Adrenal gland (tissue), 12 donors: ENCODE data around the gene CDON. TPM values are rescaled to one million over a fixed set of nuclear protein-coding genes. Genes with fewer than 3 reads are reported as not detected.

Source experiments
- DNase-seq, 7 donors: peaks; one replicate each; pipeline ENCODE4 v3.0.0-alpha.2; 2019 to 2020
- H3K27ac ChIP-seq, 5 donors: fragments of 200-600 bp; sonication (generic) in 4 of 5; 1 replicate in 3 of 5; 2 replicates in 2 of 5; pipeline versions ENCODE4 v1.5.1 to v1.8.0; 2016 to 2020; ENCODE audit warnings: mild to moderate bottlenecking in 1 of 5
- H3K27me3 ChIP-seq: fragments of 200-600 bp; 2 replicates; pipeline ENCODE4 v1.8.0; 2021
- H3K36me3 ChIP-seq, 2 donors: fragments of 200-600 bp; replicated peaks in 1 of 2; 1 replicate in 1 of 2; 2 replicates in 1 of 2; pipeline versions ENCODE4 v1.5.1 to v1.8.0; 2018 to 2022
- H3K4me1 ChIP-seq, 2 donors: fragments of 200-600 bp; replicated peaks in 1 of 2; 1 replicate in 1 of 2; 2 replicates in 1 of 2; pipeline versions ENCODE4 v1.5.1 to v1.8.0; 2018 to 2021
- H3K4me3 ChIP-seq, 4 donors: fragments of 200-600 bp; sonication (generic) in 3 of 4; one replicate each; pipeline ENCODE4 v1.5.1; 2016 to 2018
- H3K9me3 ChIP-seq, 3 donors: fragments of 200-600 bp; sonication (generic) in 1 of 3; replicated peaks in 1 of 3; 1 replicate in 2 of 3; 2 replicates in 1 of 3; pipeline versions ENCODE4 v1.5.1 to v1.8.0; 2016 to 2021
- POLR2A ChIP-seq, 2 donors: fragments of 450-650 bp; IDR thresholded peaks; one replicate each; pipeline ENCODE4 v1.6.1; 2017; ENCODE audit warnings: antibody characterized with exemption in 2 of 2, mild to moderate bottlenecking in 2 of 2, moderate library complexity in 1 of 2
- WGBS, 4 donors: extraction: QIAGEN DNeasy Blood & Tissue Kit in 2 of 4; methylation state at CpG; one replicate each; pipeline versions ENCODE4 v1.1.5 to v1.1.7; 2013 to 2017; 5-methylcytosine and 5-hydroxymethylcytosine counted together
- intact Hi-C, 2 donors: fragments of 100-400 bp; cut with DNase I; formaldehyde crosslinking; loops; one replicate each; pipeline versions ENCODE4 v1.14.1 to v1.15.0; 2022 to 2023
- polyA plus RNA-seq, 3 donors: library from polyadenylated mRNA; stranded (reverse); fragments of 200-250 nt in 2 of 3; fragments of 350-450 nt in 1 of 3; fragmentation: Illumina TruSeq in 1 of 3; extraction: RNeasy Lipid Tissue Mini Kit (QIAGEN cat#74804) in 1 of 3; gene quantifications; one replicate each; pipeline ENCODE4 v1.2.3, GENCODE V29; 2013 to 2014
- total RNA-seq, 9 donors: library from RNA; depleted of rRNA in 4 of 9; stranded (reverse); fragments of >200 nt in 4 of 9; fragments of 120-200 nt in 1 of 9; fragmentation: NEBNext Ultra II Directional in 1 of 9; extraction: Animal tissue kit (Norgen Biotek cat#: 25700) in 1 of 9; gene quantifications; one replicate each; pipeline versions ENCODE4 v1.1.0 to v1.2.4, GENCODE V29; 2013 to 2023
- TF ChIP-seq, protein P1 (sequence below), 6 experiments: fragments of 450-650 bp in 4 of 6; fragments of 200-600 bp in 2 of 6; sonication (generic) in 1 of 6; IDR thresholded peaks; 1 replicate in 5 of 6; 2 replicates in 1 of 6; pipeline versions ENCODE4 v1.5.1 to v1.8.0; 2016 to 2021; ENCODE audit warnings: antibody characterized with exemption in 6 of 6, mild to moderate bottlenecking in 2 of 6, moderate library complexity in 1 of 6
- donor health status: healthy with polysubstance abuse.
- donor health status: Bipolar disorder and iron deficiency.
- donor health status: DM: yes; HTN: yes; CAD: no.
- donor health status: DM: no; HTN: no; CAD: no.
- donor health status: DM: no; HTN: no; CAD: no.
- donor health status: DM: yes; HTN: yes; CAD: no.

The CDON gene
- total and polyA plus RNA-seq, 12 donors: 0.90 to 12.1 (median 3.9) TPM

- no peaks in the 10 kb centered on the region for H3K4me1 ChIP-seq
- no peak overlapping the region for H3K27ac ChIP-seq
- intact Hi-C loops: loop anchor here (5.0 to 10.0 kb wide), 2 partner anchors 244 to 251 kb away; no protein-coding TSS in a partner anchor
- no peaks in the 10 kb centered on the region for H3K36me3 ChIP-seq
- no peak for TF ChIP-seq POLR2A (IDR thresholded peaks at IDR 0.05)
- TF ChIP-seq, protein P1, sequence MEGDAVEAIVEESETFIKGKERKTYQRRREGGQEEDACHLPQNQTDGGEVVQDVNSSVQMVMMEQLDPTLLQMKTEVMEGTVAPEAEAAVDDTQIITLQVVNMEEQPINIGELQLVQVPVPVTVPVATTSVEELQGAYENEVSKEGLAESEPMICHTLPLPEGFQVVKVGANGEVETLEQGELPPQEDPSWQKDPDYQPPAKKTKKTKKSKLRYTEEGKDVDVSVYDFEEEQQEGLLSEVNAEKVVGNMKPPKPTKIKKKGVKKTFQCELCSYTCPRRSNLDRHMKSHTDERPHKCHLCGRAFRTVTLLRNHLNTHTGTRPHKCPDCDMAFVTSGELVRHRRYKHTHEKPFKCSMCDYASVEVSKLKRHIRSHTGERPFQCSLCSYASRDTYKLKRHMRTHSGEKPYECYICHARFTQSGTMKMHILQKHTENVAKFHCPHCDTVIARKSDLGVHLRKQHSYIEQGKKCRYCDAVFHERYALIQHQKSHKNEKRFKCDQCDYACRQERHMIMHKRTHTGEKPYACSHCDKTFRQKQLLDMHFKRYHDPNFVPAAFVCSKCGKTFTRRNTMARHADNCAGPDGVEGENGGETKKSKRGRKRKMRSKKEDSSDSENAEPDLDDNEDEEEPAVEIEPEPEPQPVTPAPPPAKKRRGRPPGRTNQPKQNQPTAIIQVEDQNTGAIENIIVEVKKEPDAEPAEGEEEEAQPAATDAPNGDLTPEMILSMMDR (IDR thresholded peaks at IDR 0.05): no peak
- no peak overlapping the region for H3K4me3 ChIP-seq
- WGBS, 4 donors: 72 to 90% (median 82%) methylated on average over 4 of the region's 4 CpGs
- no peaks in the 10 kb centered on the region for H3K27me3 ChIP-seq
- peak in 1 of 7 donors; percentile 39 for DNase-seq
- H3K9me3 ChIP-seq: no peaks in the 10 kb centered on the region
Observed at GRCh38 chr11:125941267-125941618, 121.4 kb downstream of the CDON start.

DNA sequence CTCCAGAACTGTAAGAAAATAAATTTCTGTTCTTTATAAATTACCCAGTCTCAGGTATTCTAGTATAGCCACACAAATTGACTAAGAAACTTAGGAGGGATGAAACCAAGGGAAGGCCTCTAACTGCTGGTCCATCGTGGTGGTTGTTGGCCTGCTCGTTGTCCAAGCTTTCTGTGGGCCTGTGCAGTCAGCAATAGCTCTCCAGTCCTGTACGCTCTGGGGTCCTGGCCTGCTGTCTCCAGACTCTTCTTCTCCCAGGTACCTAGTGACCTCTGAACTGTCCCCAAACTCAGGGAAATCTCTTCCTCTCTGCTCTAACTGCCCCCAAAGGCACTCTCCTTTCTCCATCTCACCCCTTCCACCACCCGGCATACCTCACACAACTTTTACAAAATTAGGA, 122.5 kb downstream of the CDON start:
- 90 to 100% (median 96%) methylated on average over 4 of the region's 4 CpGs for WGBS, 4 donors
- intact Hi-C loops: loop anchor here (5.0 to 10.0 kb wide), 2 partner anchors 245 to 252 kb away; no protein-coding TSS in a partner anchor
- Histone ChIP-seq H3K4me1 (no peaks in the 10 kb centered on the region), H3K4me3 (no peak overlapping the region), H3K27ac (no peak overlapping the region), H3K27me3 (no peaks in the 10 kb centered on the region), H3K9me3 (no peaks in the 10 kb centered on the region), H3K36me3 (no peaks in the 10 kb centered on the region)
- TF ChIP-seq, protein P1 (IDR thresholded peaks at IDR 0.05): no peak
- TF ChIP-seq POLR2A (IDR thresholded peaks at IDR 0.05): no peak
- peak in 1 of 7 donors; percentile 17 for DNase-seq

DNA sequence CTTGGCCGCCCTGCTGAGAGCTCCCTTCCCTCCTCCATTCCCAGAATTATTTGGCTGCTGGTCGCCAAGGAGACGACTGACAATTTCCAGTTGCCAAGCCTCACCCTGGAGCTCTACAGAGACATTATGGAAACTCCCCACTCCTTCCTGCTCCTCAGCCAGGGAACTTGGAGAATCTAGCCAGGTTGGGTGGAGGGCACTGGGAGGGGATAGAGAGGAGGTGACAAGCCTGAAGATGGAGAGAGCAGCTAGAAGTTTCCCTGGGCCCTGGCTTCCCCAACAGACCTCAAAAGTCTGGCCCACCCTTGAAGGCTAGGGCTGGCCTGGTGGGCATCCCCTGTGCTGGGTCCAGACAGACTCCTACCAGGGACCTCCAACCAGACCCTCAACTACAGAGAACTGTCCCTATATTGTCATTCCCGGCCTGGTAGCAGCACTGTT, 123.6 kb downstream of the CDON start:
- Histone ChIP-seq H3K4me1 (no peaks in the 10 kb centered on the region), H3K9me3 (no peaks in the 10 kb centered on the region), H3K36me3 (no peaks in the 10 kb centered on the region), H3K4me3 (no peak overlapping the region), H3K27me3 (no peaks in the 10 kb centered on the region), H3K27ac (peak overlapping the region in 1 of 5 donors; percentile 34)
- TF ChIP-seq, protein P1 (IDR thresholded peaks at IDR 0.05): no peak
- no peak for TF ChIP-seq POLR2A (IDR thresholded peaks at IDR 0.05)
- peak in 1 of 7 donors; percentile 46 for DNase-seq
- 55 to 69% (median 58%) methylated on average over 4 of the region's 4 CpGs for WGBS, 4 donors
- intact Hi-C loops: no loop called here

DNA sequence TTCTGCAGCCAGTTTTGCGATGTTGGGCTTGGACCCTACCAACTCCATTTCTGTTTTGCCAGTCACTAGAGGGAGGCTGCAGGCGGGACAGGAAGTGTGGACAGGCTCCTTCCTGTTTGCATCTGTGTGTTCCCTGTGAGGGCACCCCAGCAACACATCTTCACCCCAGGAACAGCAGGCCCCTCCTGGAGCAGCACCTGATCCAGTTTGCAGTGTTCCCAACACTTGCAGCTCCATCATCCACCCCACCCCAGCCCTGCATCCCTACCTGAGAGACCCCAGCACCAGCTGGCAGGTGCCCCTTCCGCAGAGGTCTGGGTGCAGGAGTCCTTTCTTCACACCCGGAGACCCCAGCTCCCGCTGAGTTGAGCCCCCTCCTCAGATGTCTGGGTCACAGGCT, 124.2 kb downstream of the CDON start:
- 84 to 90% (median 87%) methylated on average over 5 of the region's 5 CpGs for WGBS, 4 donors
- H3K4me1 ChIP-seq: no peaks in the 10 kb centered on the region
- no peaks in the 10 kb centered on the region for H3K27me3 ChIP-seq
- no peak for TF ChIP-seq POLR2A (IDR thresholded peaks at IDR 0.05)
- TF ChIP-seq, protein P1 (IDR thresholded peaks at IDR 0.05): no peak
- H3K36me3 ChIP-seq: no peaks in the 10 kb centered on the region
- no peak overlapping the region for H3K27ac ChIP-seq
- peak in 1 of 7 donors; percentile 38 for DNase-seq
- H3K9me3 ChIP-seq: no peaks in the 10 kb centered on the region
- H3K4me3 ChIP-seq: no peak overlapping the region
- intact Hi-C loops: no loop called here
